ENCODE data around the gene ATP1A2. TPM values are rescaled to one million over a fixed set of nuclear protein-coding genes. Genes with fewer than 3 reads are reported as not detected.
A peak's percentile ranks its signal among the peaks of the same experiment; 100 is the strongest.
"Not testable (repeated sequence)": the region's sequence is repeated elsewhere in the genome, so short reads cannot be mapped to it uniquely, and the experiment has no call there.

Gene ATP1A2
- polyA plus RNA-seq, 6 donors from 2014 or later: not detected

DNA sequence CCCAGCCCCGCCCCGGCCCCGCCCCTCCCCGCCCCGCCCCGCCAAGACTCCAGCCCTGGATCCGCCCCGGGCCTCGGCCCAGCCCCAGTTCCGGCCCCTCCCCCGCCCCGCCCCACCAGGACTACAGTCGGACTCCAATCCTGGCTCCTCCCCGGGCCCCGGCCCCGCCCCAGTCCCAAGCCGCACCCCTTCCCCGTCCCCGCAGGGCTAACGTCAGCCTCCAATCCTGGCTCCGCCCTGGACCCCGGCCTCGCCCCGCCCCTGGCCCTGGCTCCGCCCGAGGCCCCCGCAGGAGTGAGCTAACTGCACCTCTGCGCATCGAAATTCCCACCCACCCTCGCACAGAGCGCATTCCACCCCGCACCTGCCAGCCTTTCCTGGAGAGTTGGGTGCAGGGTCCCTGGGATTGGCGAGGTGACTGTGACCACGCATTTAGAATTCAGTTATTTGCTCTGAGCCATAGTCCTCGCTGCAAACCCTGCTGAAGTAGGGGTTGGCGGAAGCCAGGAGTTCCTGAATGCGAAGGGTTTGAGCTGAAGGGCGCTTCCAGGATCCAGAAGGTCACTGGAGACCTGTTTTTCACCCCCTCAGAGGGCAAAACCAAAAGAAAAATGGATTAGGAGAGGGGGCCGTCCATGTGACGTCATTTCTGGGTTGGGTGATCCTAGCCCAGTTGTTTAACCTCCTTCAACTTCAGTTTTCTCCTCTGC is 16.6 kb upstream of the ATP1A2 start:
- H3K27me3 Mint-ChIP-seq: no peaks in the 10 kb centered on the region
- ATAC-seq (ENCODE audit: low read depth in 2 of 2) (peak; percentile 79 to 82), DNase-seq (peak; percentile 94)
- H3K9me3 Mint-ChIP-seq: no peaks in the 10 kb centered on the region
- H3K36me3 Mint-ChIP-seq: no peaks in the 10 kb centered on the region
- H3K4me3 Mint-ChIP-seq: peak overlapping the region; percentile 84 to 90 (median 87)
- peaks cover 40 to 63% (median 48%) of the 10 kb centered on the region in 3 donors for H3K4me1 Mint-ChIP-seq
- peak overlapping the region; percentile 88 to 98 (median 95) for H3K27ac Mint-ChIP-seq

DNA sequence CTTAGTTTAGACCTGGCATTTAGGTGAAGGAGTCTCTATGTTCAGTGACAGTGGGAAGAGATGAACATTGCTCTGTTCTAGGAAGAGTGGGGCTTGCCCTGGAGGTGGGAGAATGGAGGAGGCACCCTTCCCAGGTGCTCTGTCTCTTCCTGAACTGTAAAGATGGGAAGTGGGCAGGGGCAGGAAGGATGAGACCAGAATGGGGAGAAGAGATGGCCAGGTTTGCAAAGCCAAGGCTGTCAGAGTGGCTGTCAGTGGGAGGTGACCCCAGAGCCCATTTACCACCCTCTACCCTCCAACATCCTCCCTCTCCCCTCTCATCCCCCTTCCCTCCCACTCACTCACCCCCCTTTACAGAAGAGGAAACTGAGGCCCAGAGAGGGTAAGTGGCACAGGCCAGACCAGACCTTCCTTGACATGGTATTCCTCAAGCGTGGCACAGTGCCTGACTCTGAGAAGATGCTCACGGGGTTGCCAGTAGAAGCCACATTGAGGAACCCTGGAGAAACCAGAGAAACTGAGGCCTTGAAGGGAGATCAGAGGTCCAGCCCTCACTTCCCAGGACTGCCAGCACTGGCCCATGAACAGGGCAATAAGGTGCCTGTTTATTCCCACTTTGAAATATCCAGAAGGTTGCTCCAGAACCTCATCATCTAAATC is 15.7 kb upstream of the ATP1A2 start:
- no peak for DNase-seq
- no peaks in the 10 kb centered on the region for H3K36me3 Mint-ChIP-seq
- no peaks in the 10 kb centered on the region for H3K27me3 Mint-ChIP-seq
- H3K27ac Mint-ChIP-seq: peak overlapping the region in 5 of 6 donors; percentile 72 to 98 (median 93)
- peaks cover 37 to 57% (median 48%) of the 10 kb centered on the region in 3 donors for H3K4me1 Mint-ChIP-seq
- ATAC-seq (ENCODE audit: low read depth in 2 of 2): no peak
- H3K4me3 Mint-ChIP-seq: peak overlapping the region; percentile 10 to 90 (median 86)
- no peaks in the 10 kb centered on the region for H3K9me3 Mint-ChIP-seq

DNA sequence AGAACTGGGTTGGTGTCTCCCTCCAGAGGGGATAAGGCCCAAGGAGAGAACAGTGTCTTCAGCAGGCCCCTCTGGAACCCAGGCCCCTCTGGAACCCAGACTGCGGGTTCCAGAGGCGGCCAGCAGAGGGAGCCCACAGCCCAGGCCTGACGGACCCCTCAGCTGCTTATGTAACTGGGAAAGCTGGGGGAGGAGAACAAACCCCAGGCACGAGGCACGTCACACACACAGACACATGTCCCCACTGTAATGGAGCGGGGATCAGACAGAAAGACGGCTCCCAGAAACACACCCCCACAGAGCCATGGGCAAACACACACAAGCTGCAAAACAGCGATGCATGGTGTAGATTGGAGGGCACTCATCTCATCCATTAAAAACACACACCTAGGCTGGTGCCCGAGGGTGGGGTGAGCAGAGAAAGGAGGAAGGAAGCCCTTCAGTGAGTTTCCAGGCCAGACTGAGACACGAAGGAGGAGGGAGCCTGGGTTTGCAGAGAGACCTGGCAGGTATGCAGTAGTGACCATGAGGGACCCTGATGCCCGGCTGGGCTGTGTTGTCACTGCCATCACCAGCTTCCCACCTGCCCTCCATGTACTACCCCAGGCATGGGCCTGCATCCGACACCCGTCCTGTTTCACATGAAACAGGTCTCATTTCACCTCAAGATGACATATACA is 14.4 kb upstream of the ATP1A2 start:
- Mint-ChIP-seq H3K4me1 (peaks cover 29 to 45% (median 41%) of the 10 kb centered on the region in 3 donors), H3K9me3 (no peaks in the 10 kb centered on the region), H3K27me3 (peaks cover 0 to under 1% (median 0%) of the 10 kb centered on the region in 3 donors), H3K4me3 (peak overlapping the region; percentile 33 to 68 (median 56)), H3K36me3 (no peaks in the 10 kb centered on the region), H3K27ac (peak overlapping the region in 5 of 6 donors; percentile 70 to 96 (median 88))
- DNase-seq (peak; percentile 60), ATAC-seq (ENCODE audit: low read depth in 2 of 2) (peak; percentile 13 to 18)

DNA sequence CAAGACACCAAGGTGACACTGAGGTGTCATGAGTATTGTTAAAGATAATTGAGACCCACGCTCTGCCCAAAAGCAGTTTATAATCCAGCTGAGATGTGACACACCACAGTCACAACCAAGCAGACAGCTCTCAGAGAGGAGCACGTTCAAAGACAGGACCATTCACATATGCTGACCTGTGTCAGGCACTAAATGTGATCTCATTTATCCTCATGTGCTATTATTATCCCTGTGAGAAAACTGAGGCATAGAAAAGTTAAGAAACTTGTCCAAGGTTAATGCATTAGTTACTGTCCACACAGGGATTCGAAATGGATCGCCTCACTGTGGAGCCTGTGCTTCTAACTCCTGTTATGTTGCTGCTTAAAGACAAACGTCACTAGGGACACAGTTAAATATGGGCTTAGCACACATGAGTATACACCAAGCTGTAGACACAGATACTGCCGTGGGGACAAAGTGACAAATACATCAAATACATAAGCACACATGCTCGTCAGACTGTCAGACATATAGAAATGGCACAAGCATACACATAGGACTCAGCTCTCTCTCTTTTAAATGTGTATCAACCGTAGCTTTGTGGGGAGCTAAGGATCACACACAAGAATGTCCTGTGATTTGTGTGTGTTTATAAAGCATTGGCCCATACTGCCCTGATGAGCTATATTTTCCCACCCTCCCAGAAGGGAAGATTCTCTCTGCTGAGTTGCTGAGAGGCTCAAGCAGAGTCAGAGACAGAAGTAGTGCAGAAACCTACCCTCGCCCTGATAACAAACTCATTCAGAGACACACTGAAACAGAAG is 13.6 kb upstream of the ATP1A2 start:
- Mint-ChIP-seq H3K27ac (peak overlapping the region in 1 of 6 donors; percentile 75), H3K36me3 (no peaks in the 10 kb centered on the region), H3K4me3 (peak overlapping the region in 3 of 8 donors; percentile 6 to 55 (median 51))

DNA sequence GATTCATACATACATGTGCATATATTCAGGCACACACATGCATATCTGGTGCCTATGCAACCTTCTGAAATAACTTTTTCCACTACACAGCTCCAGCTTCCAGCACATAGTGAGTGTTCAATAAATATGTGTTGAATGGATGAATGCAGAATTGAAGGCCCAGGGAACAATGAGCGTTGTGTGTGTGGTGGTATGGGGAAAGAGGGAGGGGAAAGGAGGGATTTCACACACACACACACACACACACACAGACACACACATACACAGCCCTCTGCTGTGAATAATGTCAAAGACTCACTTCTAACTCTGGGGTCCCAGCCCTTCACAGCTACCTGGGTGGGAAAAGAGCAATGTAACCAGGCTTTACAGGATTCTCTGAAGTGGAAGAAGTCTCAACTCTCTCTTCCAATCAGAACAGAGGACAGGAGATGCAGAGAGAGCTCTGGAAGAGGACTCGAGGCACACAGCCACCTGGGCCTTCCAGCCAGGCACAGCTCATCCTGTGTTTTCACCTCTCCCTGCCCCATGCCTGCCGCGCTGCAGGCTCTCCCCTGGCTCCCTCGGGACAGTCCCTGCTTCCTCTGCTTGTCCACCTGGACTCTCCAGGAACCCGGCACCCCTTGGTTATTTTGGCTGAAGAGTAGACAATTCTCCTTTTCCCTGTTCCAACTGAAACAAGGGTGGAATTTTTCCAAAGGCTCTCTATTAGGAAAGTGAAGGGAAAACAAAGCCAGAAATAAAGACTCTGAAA is 11.7 kb upstream of the ATP1A2 start:
- H3K4me1 Mint-ChIP-seq: peaks cover 19 to 26% (median 22%) of the 10 kb centered on the region in 3 donors
- ATAC-seq (ENCODE audit: low read depth in 2 of 2) (no peak), DNase-seq (no peak)
- H3K27me3 Mint-ChIP-seq: peaks cover 3 to 17% (median 15%) of the 10 kb centered on the region in 3 donors
- H3K9me3 Mint-ChIP-seq: peaks cover 0 to 1% (median 0%) of the 10 kb centered on the region in 7 donors
- H3K4me3 Mint-ChIP-seq: no peak overlapping the region
- peak overlapping the region in 1 of 6 donors; percentile 42 for H3K27ac Mint-ChIP-seq
- H3K36me3 Mint-ChIP-seq: no peaks in the 10 kb centered on the region

More for the DNA sequence above, 13.6 kb upstream of the ATP1A2 start:
- Mint-ChIP-seq H3K27me3 (peaks cover 0 to 8% (median 5%) of the 10 kb centered on the region in 3 donors), H3K4me1 (peaks cover 27 to 37% (median 34%) of the 10 kb centered on the region in 3 donors), H3K9me3 (no peaks in the 10 kb centered on the region)
- DNase-seq: no peak
- no peak for ATAC-seq (ENCODE audit: low read depth in 2 of 2)

DNA sequence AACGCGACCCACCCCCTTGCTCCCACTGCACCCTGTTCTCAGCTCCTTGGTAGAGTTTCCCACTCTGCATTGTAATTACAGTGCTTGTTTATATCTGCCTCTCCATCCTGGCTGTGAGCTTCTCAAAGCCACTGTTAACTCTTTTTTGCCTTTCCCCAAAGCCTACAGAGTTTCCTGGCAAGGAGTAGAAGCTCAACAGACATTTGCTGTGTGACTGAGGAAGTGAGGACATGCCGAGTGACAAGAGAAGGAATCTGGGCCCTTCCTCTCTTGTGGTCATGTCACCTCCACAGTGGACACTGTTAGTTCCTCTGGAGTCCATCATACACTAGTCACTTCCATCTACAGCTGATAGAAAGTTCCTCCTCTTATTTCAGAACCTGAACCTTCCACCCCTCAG is 11.1 kb upstream of the ATP1A2 start:
- H3K4me3 Mint-ChIP-seq: no peak overlapping the region
- ATAC-seq (ENCODE audit: low read depth in 2 of 2): no peak

DNA sequence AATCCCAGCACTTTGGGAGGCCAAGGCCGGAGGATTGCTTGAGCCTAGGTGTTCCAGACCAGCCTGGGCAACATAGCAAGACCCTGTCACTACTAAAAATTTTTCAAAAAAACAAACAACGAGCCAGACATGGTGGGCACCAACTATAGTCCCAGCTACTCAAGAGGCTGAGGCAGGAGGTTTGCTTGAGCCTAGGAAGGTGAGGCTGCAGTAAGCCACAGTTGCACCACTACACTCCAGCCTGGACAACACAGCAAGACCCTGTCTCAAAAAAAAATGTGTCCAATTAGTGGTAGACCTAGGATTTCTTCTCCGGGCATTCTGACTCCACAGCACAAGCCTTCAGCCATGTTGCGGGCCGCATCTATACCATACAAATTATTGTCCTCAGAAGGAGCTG is 10.4 kb upstream of the ATP1A2 start:
- Mint-ChIP-seq H3K4me3 (no peak overlapping the region), H3K4me1 (peaks cover 12 to 16% (median 14%) of the 10 kb centered on the region in 3 donors), H3K9me3 (peaks cover 0 to 1% (median 0%) of the 10 kb centered on the region in 7 donors), H3K27me3 (peaks cover 5 to 25% (median 23%) of the 10 kb centered on the region in 3 donors), H3K36me3 (no peaks in the 10 kb centered on the region), H3K27ac (no peak overlapping the region)
- DNase-seq (no peak), ATAC-seq (ENCODE audit: low read depth in 2 of 2) (no peak)

More for the DNA sequence above, 11.1 kb upstream of the ATP1A2 start:
- H3K9me3 Mint-ChIP-seq: peaks cover 0 to 1% (median 0%) of the 10 kb centered on the region in 7 donors
- DNase-seq: no peak
- H3K27ac Mint-ChIP-seq: peak overlapping the region in 1 of 6 donors; percentile 52
- H3K27me3 Mint-ChIP-seq: peaks cover 5 to 23% (median 22%) of the 10 kb centered on the region in 3 donors
- no peaks in the 10 kb centered on the region for H3K36me3 Mint-ChIP-seq
- H3K4me1 Mint-ChIP-seq: peaks cover 16 to 20% (median 19%) of the 10 kb centered on the region in 3 donors

DNA sequence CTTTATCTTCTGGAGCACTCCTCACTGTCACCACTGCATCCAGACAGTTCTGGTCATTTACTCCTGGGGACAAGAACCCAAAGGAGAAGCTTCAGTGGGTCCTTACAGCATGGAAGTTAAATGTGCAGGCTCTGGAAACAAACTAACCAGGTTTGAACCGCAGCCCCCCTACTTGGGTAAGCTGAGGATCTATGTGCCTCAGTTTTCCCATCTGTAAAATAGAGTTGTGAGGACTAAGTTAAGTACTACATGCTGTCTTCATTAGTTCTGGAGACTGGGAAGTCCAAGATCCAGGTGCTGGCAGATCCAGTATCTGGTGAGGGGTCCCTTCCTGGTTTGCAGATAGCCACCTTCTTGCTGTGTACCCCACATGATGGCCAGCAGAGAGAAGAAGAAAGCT is 8.0 kb upstream of the ATP1A2 start:
- DNase-seq (no peak), ATAC-seq (ENCODE audit: low read depth in 2 of 2) (no peak)
- peaks cover 0 to 4% (median 0%) of the 10 kb centered on the region in 3 donors for H3K4me1 Mint-ChIP-seq
- peak overlapping the region in 2 of 6 donors; percentile 15 to 56 for H3K27ac Mint-ChIP-seq
- H3K4me3 Mint-ChIP-seq: no peak overlapping the region
- peaks cover 8 to 32% (median 30%) of the 10 kb centered on the region in 3 donors for H3K27me3 Mint-ChIP-seq
- peaks cover 0 to 1% (median 0%) of the 10 kb centered on the region in 7 donors for H3K9me3 Mint-ChIP-seq
- H3K36me3 Mint-ChIP-seq: no peaks in the 10 kb centered on the region

DNA sequence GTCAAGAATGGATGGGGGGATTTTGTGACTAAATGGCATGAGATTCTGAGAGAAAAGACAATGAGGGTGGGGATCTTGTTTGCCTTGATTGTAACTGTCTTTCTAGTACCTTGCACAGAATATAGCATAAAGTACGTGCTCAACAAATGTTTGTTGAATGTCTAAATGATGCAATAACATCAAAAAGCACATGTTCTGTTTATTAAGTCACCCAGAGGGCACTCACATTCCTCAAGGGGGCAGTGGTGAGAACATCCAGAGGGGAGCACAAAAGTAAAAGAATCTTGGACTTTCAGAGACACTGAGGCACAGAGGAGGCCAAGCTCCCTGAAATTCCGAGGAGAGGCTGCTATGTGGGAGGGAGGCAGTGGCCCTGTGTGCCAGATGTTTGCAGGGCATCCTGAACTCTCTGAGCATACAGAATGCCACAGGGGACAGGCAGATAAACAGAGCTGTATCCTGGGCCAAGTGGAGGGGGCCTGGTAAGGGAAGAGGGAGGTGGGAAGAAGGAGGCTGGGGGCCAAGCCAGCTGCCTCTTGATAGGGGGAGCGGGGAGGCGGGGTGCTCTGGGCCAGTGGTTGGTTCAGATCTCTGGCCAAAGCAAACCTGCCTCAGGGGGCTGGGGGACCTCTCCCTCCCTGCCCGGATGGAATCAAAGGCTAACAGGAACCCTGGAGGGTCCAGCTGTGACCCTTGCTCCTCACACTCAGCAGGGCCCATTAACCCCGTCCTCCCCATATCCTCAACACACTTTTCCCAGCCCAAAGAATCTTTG is 6.5 kb upstream of the ATP1A2 start:
- Mint-ChIP-seq H3K27ac (peak overlapping the region in 1 of 6 donors; percentile 64), H3K4me3 (no peak overlapping the region), H3K27me3 (peaks cover 15 to 41% (median 35%) of the 10 kb centered on the region in 3 donors), H3K9me3 (peaks cover 0 to 1% (median 0%) of the 10 kb centered on the region in 7 donors), H3K4me1 (peaks cover 0 to 4% (median 0%) of the 10 kb centered on the region in 3 donors), H3K36me3 (no peaks in the 10 kb centered on the region)
- DNase-seq (no peak), ATAC-seq (ENCODE audit: low read depth in 2 of 2) (peak; percentile 43 to 54)

DNA sequence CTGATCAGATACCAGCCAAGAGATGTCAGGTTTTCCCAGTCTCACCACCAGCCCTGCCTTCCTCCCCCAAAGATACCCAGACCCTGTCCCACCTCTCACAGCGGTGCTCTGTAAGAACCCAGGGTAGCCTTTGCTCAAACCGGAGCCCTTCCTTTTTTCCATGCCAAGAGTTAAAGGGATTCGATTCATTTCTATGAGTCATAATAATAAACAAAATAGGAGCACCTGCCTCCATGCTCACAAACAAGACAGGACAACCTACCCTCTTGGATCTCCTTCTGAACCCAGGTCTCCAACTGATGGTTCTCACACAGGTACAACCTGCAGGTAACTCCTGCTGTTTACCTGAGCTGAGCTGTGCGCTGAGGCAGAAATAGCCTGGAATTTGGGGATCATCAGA is 5.9 kb upstream of the ATP1A2 start:
- no peak for ATAC-seq (ENCODE audit: low read depth in 2 of 2)
- H3K4me3 Mint-ChIP-seq: no peak overlapping the region

DNA sequence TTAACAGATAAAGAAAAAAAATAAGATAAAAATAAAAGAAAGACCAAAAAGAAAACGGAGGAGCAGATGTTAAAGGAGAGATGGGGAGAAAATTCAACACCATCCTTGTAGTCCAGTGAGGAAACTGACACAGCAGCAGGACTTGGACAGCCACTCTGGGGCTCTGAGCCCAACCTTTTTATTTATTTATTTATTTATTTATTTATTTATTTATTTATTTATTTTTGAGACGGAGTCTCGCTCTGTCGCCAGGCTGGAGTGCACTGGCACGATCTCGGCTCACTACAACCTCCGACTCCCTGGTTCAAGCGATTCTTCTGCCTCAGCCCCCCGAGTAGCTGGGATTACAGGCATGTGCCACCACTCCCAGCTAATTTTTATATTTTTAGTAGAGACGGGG is 4.1 kb upstream of the ATP1A2 start:
- H3K9me3 Mint-ChIP-seq; H3K36me3 Mint-ChIP-seq; H3K4me3 Mint-ChIP-seq; H3K27ac Mint-ChIP-seq; DNase-seq; H3K4me1 Mint-ChIP-seq; ATAC-seq (ENCODE audit: low read depth in 2 of 2): not testable (repeated sequence)
- peaks cover 15 to 60% (median 49%) of the 10 kb centered on the region in 3 donors for H3K27me3 Mint-ChIP-seq

More for the DNA sequence above, 5.9 kb upstream of the ATP1A2 start:
- Mint-ChIP-seq H3K4me1 (peaks cover 0 to 4% (median 0%) of the 10 kb centered on the region in 3 donors), H3K27me3 (peaks cover 15 to 45% (median 35%) of the 10 kb centered on the region in 3 donors), H3K27ac (no peak overlapping the region), H3K9me3 (peaks cover 0 to 1% (median 0%) of the 10 kb centered on the region in 7 donors), H3K36me3 (no peaks in the 10 kb centered on the region)
- no peak for DNase-seq

Measured in naive B cell (primary cell).